PC-9 (cell line): ENCODE data around the gene CNKSR3. TPM values are rescaled to one million over a fixed set of nuclear protein-coding genes. Genes with fewer than 3 reads are reported as not detected.

ENCODE experiments used
- BruUV-seq: library from RNA; stranded (reverse); fragments of 400-500 nt; replicated peaks from 2 replicates; lab custom pipeline; 2021; lab: Mats Ljungman, UMichigan
- CTCF ChIA-PET: fragments of 300-600 bp; sonication (Branson Sonifier 250); formaldehyde crosslinking; loops from one replicate; lab custom pipeline; 2022; ENCODE audit warnings: antibody characterized with exemption; lab: Charles Lee
- POLR2A ChIA-PET: fragments of 300-600 bp; sonication (Branson Sonifier 250); formaldehyde crosslinking; loops from one replicate; lab custom pipeline; 2022; ENCODE audit warnings: antibody characterized with exemption; ENCODE audit not compliant: unreplicated experiment; lab: Charles Lee
- DNase-seq, 2 experiments: peaks; one replicate each; pipeline versions ENCODE4 v3.0.0 to v3.0.0-alpha.2; 2015 to 2022; ENCODE audit warnings: mixed read lengths in 1 of 2
- H2AFZ ChIP-seq: fragments of 200-600 bp; sonication (generic); 2 replicates; pipeline ENCODE4 v1.8.1; 2017; ENCODE audit warnings: antibody characterized with exemption
- H3F3A ChIP-seq: fragments of 200-600 bp; sonication (generic); 2 replicates; pipeline ENCODE4 v1.8.1; 2017; ENCODE audit warnings: antibody characterized with exemption, mild to moderate bottlenecking, low read depth; ENCODE audit not compliant: insufficient read depth
- H3K27ac ChIP-seq: fragments of 200-600 bp; sonication (generic); 2 replicates; pipeline ENCODE4 v1.6.1; 2016; ENCODE audit warnings: mixed run types
- H3K27me3 ChIP-seq: fragments of 200-600 bp; sonication (generic); 2 replicates; pipeline ENCODE4 v1.6.1; 2016; ENCODE audit warnings: low read depth, mixed run types; ENCODE audit not compliant: insufficient read depth
- H3K36me3 ChIP-seq: fragments of 200-600 bp; sonication (generic); 2 replicates; pipeline ENCODE4 v1.6.1; 2016; ENCODE audit warnings: low read depth, mixed run types
- H3K4me1 ChIP-seq: fragments of 200-600 bp; sonication (generic); replicated peaks from 2 replicates; pipeline ENCODE4 v1.6.1; 2016; ENCODE audit warnings: mixed run types; ENCODE audit not compliant: insufficient read depth
- H3K4me2 ChIP-seq: fragments of 200-600 bp; sonication (generic); 2 replicates; pipeline ENCODE4 v1.6.1; 2017; ENCODE audit warnings: mixed run types
- H3K4me3 ChIP-seq: fragments of 200-600 bp; sonication (generic); 2 replicates; pipeline ENCODE4 v1.6.1; 2016; ENCODE audit warnings: mixed run types
- H3K79me2 ChIP-seq: fragments of 200-600 bp; sonication (generic); 2 replicates; pipeline ENCODE4 v1.6.1; 2017; ENCODE audit warnings: low read depth, mixed run types
- H3K9me2 ChIP-seq: fragments of 200-600 bp; sonication (generic); 2 replicates; pipeline ENCODE4 v1.8.1; 2017; ENCODE audit warnings: mild to moderate bottlenecking; ENCODE audit not compliant: insufficient read depth
- H3K9me3 ChIP-seq: fragments of 200-600 bp; sonication (generic); 2 replicates; pipeline ENCODE4 v1.8.1; 2016; ENCODE audit warnings: low read depth; ENCODE audit not compliant: insufficient read depth
- H4K20me1 ChIP-seq: fragments of 200-600 bp; sonication (generic); 2 replicates; pipeline ENCODE4 v1.8.1; 2017; ENCODE audit not compliant: insufficient read depth
- EZH2 ChIP-seq: fragments of 200-600 bp; sonication (generic); IDR thresholded peaks from 2 replicates; pipeline ENCODE4 v1.8.0; 2017; ENCODE audit warnings: antibody characterized with exemption, low read depth
- intact Hi-C: fragments of 100-400 bp; cut with micrococcal nuclease; formaldehyde crosslinking; loops from one replicate; pipeline ENCODE4 v1.10.0; 2022; ENCODE audit not compliant: unreplicated experiment
- total RNA-seq: library from RNA; stranded (reverse); gene quantifications from 2 replicates; pipeline ENCODE4 v1.2.3, GENCODE V29; 2021
- TF ChIP-seq, protein P1 (sequence below): fragments of 200-600 bp; sonication (generic); conservative IDR thresholded peaks from 2 replicates; pipeline ENCODE4 v1.6.1; 2017; ENCODE audit warnings: mixed run types, antibody characterized with exemption, mild to moderate bottlenecking, moderate library complexity

CNKSR3 gene
- total RNA-seq, 1 experiment from 2014 or later: 4.7 TPM

DNA sequence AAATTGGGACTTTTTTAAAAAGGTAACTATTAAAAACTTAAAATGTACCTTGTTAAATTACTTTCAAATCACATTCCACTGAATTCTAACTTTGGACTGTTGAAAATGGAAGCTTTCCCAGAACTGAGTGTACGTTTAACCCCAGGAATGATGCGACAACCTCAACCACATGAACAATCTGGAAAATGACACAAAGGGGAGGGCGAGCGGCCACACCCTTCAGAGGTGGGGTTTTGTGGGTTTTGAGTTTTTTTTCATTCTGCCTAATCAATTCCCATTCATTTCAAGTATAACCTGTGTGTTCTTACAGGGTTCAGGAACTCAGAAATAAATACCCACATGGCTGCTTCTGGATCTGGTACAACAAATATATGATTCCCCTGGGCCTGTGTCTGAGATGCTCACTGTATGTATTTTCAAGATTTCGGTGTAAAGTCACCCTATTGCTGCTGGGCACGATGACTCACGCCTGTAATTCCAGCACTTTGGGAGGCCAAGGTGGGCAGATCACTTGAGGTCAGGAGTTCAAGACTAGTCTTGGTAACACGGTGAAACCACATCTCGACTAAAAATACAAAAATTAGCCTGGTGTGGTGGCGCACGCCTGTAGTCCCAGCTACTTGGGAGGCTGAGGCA, 21.6 kb downstream of the CNKSR3 start:
- H3K9me2 ChIP-seq: no peaks in the 10 kb centered on the region
- H3F3A ChIP-seq: no peaks in the 10 kb centered on the region
- no peaks in the 10 kb centered on the region for H4K20me1 ChIP-seq
- H2AFZ ChIP-seq: no peak overlapping the region
- H3K27ac ChIP-seq: no peak overlapping the region
- intact Hi-C loops: no loop called here
- POLR2A ChIA-PET: no interaction called here
- H3K9me3 ChIP-seq: no peaks in the 10 kb centered on the region
- H3K36me3 ChIP-seq: no peaks in the 10 kb centered on the region
- CTCF ChIA-PET: no interaction called here
- no peak for TF ChIP-seq EZH2
- TF ChIP-seq, protein P1, sequence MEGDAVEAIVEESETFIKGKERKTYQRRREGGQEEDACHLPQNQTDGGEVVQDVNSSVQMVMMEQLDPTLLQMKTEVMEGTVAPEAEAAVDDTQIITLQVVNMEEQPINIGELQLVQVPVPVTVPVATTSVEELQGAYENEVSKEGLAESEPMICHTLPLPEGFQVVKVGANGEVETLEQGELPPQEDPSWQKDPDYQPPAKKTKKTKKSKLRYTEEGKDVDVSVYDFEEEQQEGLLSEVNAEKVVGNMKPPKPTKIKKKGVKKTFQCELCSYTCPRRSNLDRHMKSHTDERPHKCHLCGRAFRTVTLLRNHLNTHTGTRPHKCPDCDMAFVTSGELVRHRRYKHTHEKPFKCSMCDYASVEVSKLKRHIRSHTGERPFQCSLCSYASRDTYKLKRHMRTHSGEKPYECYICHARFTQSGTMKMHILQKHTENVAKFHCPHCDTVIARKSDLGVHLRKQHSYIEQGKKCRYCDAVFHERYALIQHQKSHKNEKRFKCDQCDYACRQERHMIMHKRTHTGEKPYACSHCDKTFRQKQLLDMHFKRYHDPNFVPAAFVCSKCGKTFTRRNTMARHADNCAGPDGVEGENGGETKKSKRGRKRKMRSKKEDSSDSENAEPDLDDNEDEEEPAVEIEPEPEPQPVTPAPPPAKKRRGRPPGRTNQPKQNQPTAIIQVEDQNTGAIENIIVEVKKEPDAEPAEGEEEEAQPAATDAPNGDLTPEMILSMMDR: no peak
- no peak overlapping the region for H3K4me2 ChIP-seq
- no peaks in the 10 kb centered on the region for H3K4me1 ChIP-seq
- no peaks in the 10 kb centered on the region for H3K27me3 ChIP-seq
- BruUV-seq: no TSS peak
- DNase-seq: peak in 1 of 2 experiments; percentile 8
- no peaks in the 10 kb centered on the region for H3K79me2 ChIP-seq
- no peak overlapping the region for H3K4me3 ChIP-seq

DNA sequence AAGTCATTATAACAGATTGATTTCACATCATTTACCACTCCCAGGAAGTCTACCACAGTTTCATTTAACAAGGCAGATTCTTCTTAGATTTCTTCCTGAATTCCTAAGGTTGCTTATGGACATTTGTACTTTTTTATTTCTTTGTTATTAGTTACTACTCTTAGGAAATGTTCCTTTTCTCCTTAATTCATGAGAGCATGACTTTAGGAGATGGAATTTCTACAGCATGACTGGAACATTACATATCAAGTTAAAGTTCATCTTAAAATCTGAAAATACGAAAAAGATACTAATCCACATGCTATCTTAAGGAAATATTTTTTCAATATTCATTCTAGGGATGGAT, 22.3 kb downstream of the CNKSR3 start:
- DNase-seq: no peak
- Histone ChIP-seq H4K20me1 (no peaks in the 10 kb centered on the region), H3K27ac (no peak overlapping the region), H3K4me2 (0 out of 2 replicates have a peak overlapping the region, but pooled peaks have one; percentile 1), H3K4me1 (no peaks in the 10 kb centered on the region), H3K9me2 (no peaks in the 10 kb centered on the region), H2AFZ (no peak overlapping the region), H3K4me3 (no peak overlapping the region), H3K27me3 (no peaks in the 10 kb centered on the region), H3F3A (no peaks in the 10 kb centered on the region), H3K9me3 (no peaks in the 10 kb centered on the region), H3K79me2 (no peaks in the 10 kb centered on the region), H3K36me3 (no peaks in the 10 kb centered on the region)
- CTCF ChIA-PET: no interaction called here
- POLR2A ChIA-PET: no interaction called here
- TF ChIP-seq EZH2: no peak
- TF ChIP-seq, protein P1: no peak
- intact Hi-C loops: no loop called here
- BruUV-seq: no TSS peak

DNA sequence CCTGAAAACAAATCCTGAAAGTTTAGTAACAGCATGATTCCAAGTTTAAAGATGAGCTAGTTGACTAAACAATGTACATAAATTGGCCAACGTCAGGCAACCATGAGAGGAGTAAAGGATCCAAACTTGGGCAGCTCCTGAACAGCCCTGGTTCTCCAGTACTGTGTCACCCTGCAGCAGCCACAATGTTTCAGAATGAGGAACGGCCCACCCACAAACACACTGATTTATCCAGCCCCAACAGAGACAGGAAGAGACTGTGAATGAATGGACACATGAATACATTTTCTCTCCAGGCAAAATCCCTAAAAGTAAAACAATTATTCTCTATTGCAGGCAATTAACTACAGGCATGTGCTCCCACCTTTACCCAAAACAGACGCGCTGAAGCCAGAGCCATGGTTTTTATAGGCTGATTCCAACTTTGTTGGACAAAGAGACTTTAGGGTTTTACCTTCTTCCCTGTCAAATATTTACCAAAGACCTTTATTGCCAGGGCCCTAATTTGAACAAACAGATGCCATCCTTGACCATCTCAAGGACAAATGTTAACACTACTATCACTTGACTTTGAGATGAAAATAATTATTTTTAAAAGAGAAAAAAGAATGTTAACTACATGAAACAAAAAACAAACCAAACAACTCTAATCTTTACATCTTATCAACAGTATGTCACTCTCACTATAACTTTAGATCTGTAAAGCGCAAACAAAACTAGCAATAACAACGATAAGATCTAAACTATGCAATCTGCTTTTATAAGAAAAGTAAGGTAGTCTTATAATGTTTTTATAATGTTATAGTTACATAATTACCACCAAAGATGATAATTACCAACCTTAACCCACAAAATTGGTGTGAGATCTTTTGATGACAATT, 22.9 kb downstream of the CNKSR3 start:
- intact Hi-C loops: no loop called here
- Histone ChIP-seq H3K4me2 (0 out of 2 replicates have a peak overlapping the region, but pooled peaks have one; percentile 1), H3K27ac (no peak overlapping the region)

More for the DNA sequence above, 22.9 kb downstream of the CNKSR3 start:
- POLR2A ChIA-PET: interaction anchor here (0.6 kb wide), 1 partner anchor 551 kb away, joined by 3 read pairs; no protein-coding TSS in a partner anchor
- no peaks in the 10 kb centered on the region for H3K9me3 ChIP-seq
- no peak overlapping the region for H2AFZ ChIP-seq
- no peaks in the 10 kb centered on the region for H4K20me1 ChIP-seq
- H3K4me3 ChIP-seq: no peak overlapping the region
- no peak for DNase-seq
- TF ChIP-seq EZH2: no peak
- TF ChIP-seq, protein P1: no peak
- H3F3A ChIP-seq: no peaks in the 10 kb centered on the region
- H3K9me2 ChIP-seq: no peaks in the 10 kb centered on the region
- H3K27me3 ChIP-seq: no peaks in the 10 kb centered on the region
- no peaks in the 10 kb centered on the region for H3K4me1 ChIP-seq
- H3K79me2 ChIP-seq: no peaks in the 10 kb centered on the region
- no TSS peak for BruUV-seq
- CTCF ChIA-PET: no interaction called here
- H3K36me3 ChIP-seq: no peaks in the 10 kb centered on the region
